ENCODE results near the gene ATP8B4.
"Not testable (repeated sequence)": the region's sequence is repeated elsewhere in the genome, so short reads cannot be mapped to it uniquely, and the experiment has no call there.

Gene ATP8B4

DNA sequence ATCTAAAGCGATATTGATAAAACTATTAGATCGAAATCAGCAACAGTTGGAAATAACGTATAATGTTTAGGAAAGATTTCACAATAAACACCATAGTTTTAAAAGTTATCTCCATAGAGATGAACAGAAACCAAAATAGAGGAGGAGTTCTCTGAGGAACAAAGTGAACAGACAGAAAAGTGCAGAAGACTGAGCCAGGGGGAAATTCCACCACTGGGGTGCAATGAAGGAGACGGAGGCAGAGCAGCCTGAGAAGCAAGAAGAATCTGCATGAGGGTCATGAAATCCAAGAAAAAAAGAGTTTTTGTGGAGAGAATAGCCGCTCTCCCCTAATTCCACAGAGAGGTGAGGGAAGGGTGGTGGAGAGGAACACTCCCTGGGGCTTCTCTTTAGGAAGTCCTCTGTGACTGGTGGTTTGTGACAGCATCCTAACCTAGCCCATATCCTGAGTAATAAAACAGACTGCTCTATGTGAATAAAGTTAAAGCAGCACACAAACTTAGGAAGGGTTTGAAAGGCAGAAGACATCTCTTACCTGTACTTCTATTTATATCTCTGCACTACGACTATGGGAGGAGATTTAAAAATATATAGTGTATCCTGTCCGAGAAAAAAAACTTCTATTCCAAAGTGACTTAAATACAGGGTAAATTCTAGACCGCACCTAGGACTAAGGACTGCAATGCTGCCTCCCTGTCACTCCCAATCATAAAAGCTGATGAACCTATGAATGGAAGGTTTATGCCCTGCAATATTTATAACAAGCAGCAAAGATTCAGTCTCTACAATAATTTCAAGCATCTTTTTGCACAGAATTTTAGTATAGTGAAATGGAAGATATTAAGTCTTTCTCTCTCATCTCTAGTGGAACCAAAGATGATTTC lies 22.9 kb downstream of the ATP8B4 start:
- Histone ChIP-seq H4K20me1 (ENCODE audit: insufficient read depth, low read length) (no peaks in the 10 kb centered on the region), H3K27me3 (ENCODE audit: insufficient read depth, low read length, poor library complexity) (peaks cover 3% of the 10 kb centered on the region), H3K79me2 (ENCODE audit: insufficient read depth, low read length) (no peaks in the 10 kb centered on the region), H3K4me3 (ENCODE audit: low read depth in 1 of 2, low read length in 2 of 2) (no peak overlapping the region), H3K4me2 (ENCODE audit: insufficient read depth, low read length) (no peak overlapping the region), H3K9ac (ENCODE audit: low read depth, low read length) (no peak overlapping the region), H3K27ac (ENCODE audit: low read length) (no peak overlapping the region), H3K4me1 (ENCODE audit: insufficient read depth, low read length) (no peaks in the 10 kb centered on the region), H2AFZ (ENCODE audit: low read depth, low read length) (no peak overlapping the region), H3K36me3 (ENCODE audit: insufficient read depth, low read length) (no peaks in the 10 kb centered on the region), H3K9me3 (ENCODE audit: insufficient read depth, low read length, severe bottlenecking) (no peaks in the 10 kb centered on the region)
- no peak for ATAC-seq (ENCODE audit: insufficient read depth, low read depth)
- TF ChIP-seq, protein P1, sequence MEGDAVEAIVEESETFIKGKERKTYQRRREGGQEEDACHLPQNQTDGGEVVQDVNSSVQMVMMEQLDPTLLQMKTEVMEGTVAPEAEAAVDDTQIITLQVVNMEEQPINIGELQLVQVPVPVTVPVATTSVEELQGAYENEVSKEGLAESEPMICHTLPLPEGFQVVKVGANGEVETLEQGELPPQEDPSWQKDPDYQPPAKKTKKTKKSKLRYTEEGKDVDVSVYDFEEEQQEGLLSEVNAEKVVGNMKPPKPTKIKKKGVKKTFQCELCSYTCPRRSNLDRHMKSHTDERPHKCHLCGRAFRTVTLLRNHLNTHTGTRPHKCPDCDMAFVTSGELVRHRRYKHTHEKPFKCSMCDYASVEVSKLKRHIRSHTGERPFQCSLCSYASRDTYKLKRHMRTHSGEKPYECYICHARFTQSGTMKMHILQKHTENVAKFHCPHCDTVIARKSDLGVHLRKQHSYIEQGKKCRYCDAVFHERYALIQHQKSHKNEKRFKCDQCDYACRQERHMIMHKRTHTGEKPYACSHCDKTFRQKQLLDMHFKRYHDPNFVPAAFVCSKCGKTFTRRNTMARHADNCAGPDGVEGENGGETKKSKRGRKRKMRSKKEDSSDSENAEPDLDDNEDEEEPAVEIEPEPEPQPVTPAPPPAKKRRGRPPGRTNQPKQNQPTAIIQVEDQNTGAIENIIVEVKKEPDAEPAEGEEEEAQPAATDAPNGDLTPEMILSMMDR (IDR thresholded peaks at IDR 0.05; ENCODE audit: borderline replicate concordance, extremely low read depth, low read length, poor library complexity, severe bottlenecking), result no peak
- TF ChIP-seq EZH2 (IDR thresholded peaks at IDR 0.05; ENCODE audit: borderline replicate concordance, low read depth, low read length, severe bottlenecking), result no peak
- DNase-seq, result no peak

DNA sequence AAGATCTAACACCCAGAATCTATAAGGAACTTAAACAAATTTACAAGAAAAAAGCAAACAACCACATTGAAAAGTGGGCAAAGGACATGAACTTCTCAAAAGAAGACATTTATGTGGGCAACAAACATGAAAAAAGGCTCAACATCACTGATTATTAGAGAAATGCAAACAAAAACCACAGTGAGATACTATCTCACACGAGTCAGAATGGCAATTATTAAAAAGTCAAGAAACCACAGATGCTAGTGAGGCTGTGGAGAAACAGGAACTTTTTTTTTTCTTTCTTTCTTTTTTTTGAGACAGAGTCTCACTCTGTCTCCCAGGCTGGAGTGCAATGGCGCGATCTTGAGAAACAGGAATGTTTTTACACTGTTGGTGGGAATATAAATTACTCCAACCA lies 29.6 kb downstream of the ATP8B4 start:
- H3K9me3 ChIP-seq (ENCODE audit: insufficient read depth, low read length, severe bottlenecking); H3K27ac ChIP-seq (ENCODE audit: low read length); H3K4me3 ChIP-seq (ENCODE audit: low read depth in 1 of 2, low read length in 2 of 2); DNase-seq; H3K4me2 ChIP-seq (ENCODE audit: insufficient read depth, low read length); H3K79me2 ChIP-seq (ENCODE audit: insufficient read depth, low read length); H3K27me3 ChIP-seq (ENCODE audit: insufficient read depth, low read length, poor library complexity); ATAC-seq (ENCODE audit: insufficient read depth, low read depth); H4K20me1 ChIP-seq (ENCODE audit: insufficient read depth, low read length); H3K4me1 ChIP-seq (ENCODE audit: insufficient read depth, low read length); H2AFZ ChIP-seq (ENCODE audit: low read depth, low read length); H3K36me3 ChIP-seq (ENCODE audit: insufficient read depth, low read length); H3K9ac ChIP-seq (ENCODE audit: low read depth, low read length): not testable (repeated sequence)

DNA sequence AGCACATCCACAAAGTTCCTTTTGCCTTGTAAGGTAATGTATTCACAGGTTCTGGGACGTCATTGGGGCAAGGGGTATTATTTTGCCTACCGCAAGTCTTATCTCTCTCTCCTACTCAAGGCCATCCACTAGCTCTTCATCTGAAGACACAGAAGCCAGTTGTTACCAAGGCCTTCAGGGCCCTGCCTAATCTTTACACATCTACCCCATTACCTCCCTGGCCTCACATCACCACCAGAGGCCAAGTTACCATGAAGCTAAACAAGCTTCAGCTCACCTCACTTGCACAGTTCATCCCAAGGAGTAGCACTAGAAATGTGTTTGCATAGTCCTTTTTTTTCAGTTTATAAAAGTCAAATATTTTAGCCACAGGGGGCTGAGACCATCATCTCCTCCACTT lies 34.1 kb downstream of the ATP8B4 start:
- Histone ChIP-seq H3K27ac (ENCODE audit: low read length) (no peak overlapping the region), H3K9me3 (ENCODE audit: insufficient read depth, low read length, severe bottlenecking) (no peaks in the 10 kb centered on the region), H3K79me2 (ENCODE audit: insufficient read depth, low read length) (no peaks in the 10 kb centered on the region), H3K27me3 (ENCODE audit: insufficient read depth, low read length, poor library complexity) (no peaks in the 10 kb centered on the region), H3K4me1 (ENCODE audit: insufficient read depth, low read length) (no peaks in the 10 kb centered on the region), H3K4me2 (ENCODE audit: insufficient read depth, low read length) (no peak overlapping the region), H2AFZ (ENCODE audit: low read depth, low read length) (no peak overlapping the region), H3K9ac (ENCODE audit: low read depth, low read length) (no peak overlapping the region), H3K36me3 (ENCODE audit: insufficient read depth, low read length) (no peaks in the 10 kb centered on the region), H3K4me3 (ENCODE audit: low read depth in 1 of 2, low read length in 2 of 2) (no peak overlapping the region), H4K20me1 (ENCODE audit: insufficient read depth, low read length) (no peaks in the 10 kb centered on the region)
- TF ChIP-seq, protein P1 (IDR thresholded peaks at IDR 0.05; ENCODE audit: borderline replicate concordance, extremely low read depth, low read length, poor library complexity, severe bottlenecking), result no peak
- no peak for TF ChIP-seq EZH2 (IDR thresholded peaks at IDR 0.05; ENCODE audit: borderline replicate concordance, low read depth, low read length, severe bottlenecking)
- DNase-seq (no peak), ATAC-seq (ENCODE audit: insufficient read depth, low read depth) (no peak)

DNA sequence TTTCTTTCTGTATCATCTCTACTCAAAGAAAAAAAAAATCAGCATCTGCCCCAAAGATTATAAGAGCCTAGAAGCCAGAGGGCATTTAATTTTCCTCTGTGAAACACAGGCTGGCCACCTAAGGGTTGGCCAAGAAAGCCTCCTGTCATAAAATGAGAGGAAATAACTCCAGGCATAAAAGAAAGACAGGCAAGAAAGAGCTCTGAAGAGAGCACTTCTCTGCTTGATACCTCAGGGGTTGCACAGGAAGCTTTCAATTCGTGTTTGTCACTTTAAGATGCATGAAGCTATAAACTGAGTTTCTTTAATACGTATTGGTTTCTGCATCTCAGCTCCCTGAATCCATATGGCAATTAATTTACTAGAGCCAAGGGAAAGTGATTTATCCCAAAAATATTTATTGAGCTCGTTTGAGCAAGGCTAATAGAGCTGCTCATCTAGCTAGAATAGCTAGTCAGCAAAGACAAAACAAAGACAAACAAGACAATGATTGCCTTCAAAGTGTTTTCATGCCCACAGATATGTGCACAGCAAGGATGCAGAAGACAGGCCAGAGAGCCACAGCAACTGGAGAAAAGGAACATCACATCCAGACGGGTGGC lies 35.5 kb downstream of the ATP8B4 start:
- Histone ChIP-seq H4K20me1 (ENCODE audit: insufficient read depth, low read length) (no peaks in the 10 kb centered on the region), H3K27me3 (ENCODE audit: insufficient read depth, low read length, poor library complexity) (no peaks in the 10 kb centered on the region), H3K4me2 (ENCODE audit: insufficient read depth, low read length) (no peak overlapping the region), H3K4me3 (ENCODE audit: low read depth in 1 of 2, low read length in 2 of 2) (no peak overlapping the region), H3K9ac (ENCODE audit: low read depth, low read length) (no peak overlapping the region), H3K79me2 (ENCODE audit: insufficient read depth, low read length) (no peaks in the 10 kb centered on the region), H3K36me3 (ENCODE audit: insufficient read depth, low read length) (no peaks in the 10 kb centered on the region), H3K27ac (ENCODE audit: low read length) (no peak overlapping the region), H3K9me3 (ENCODE audit: insufficient read depth, low read length, severe bottlenecking) (no peaks in the 10 kb centered on the region), H2AFZ (ENCODE audit: low read depth, low read length) (no peak overlapping the region), H3K4me1 (ENCODE audit: insufficient read depth, low read length) (no peaks in the 10 kb centered on the region)
- DNase-seq (no peak), ATAC-seq (ENCODE audit: insufficient read depth, low read depth) (no peak)
- TF ChIP-seq, protein P1 (IDR thresholded peaks at IDR 0.05; ENCODE audit: borderline replicate concordance, extremely low read depth, low read length, poor library complexity, severe bottlenecking), result no peak

All from DND-41 (cell line).